GM12878 (cell line): ENCODE data around the gene CCDC136. TPM values are rescaled to one million over a fixed set of nuclear protein-coding genes. Genes with fewer than 3 reads are reported as not detected.

ENCODE experiments used
- ATAC-seq: fragments of 200-7000 bp; cut with Tn5 transposase; 3 replicates; pipeline ENCODE4 v1.9.1; 2020; ENCODE audit warnings: mild to moderate bottlenecking, moderate library complexity
- BruUV-seq: library from RNA; stranded (reverse); fragments of 400-500 nt; replicated peaks from 2 replicates; lab custom pipeline; 2021; lab: Mats Ljungman, UMichigan
- CTCF ChIA-PET: fragments of 300-600 bp; sonication (Branson Sonifier 250); formaldehyde crosslinking; extraction: SDS; loops from one replicate; lab custom pipeline; 2021; ENCODE audit warnings: inconsistent platforms; lab: Yijun Ruan, JAX
- POLR2A ChIA-PET: fragments of 350-600 bp; formaldehyde crosslinking; extraction: SDS; loops from one replicate; lab custom pipeline; 2021; ENCODE audit warnings: inconsistent platforms; lab: Charles Lee
- RAD21 ChIA-PET: fragments of 300-600 bp; sonication (Branson Sonifier 250); formaldehyde crosslinking; loops from one replicate; lab custom pipeline; 2023; ENCODE audit warnings: antibody characterized with exemption; ENCODE audit not compliant: unreplicated experiment; lab: Charles Lee
- SMC1A ChIA-PET: fragments of 300-600 bp; sonication (Branson Sonifier 250); formaldehyde crosslinking; loops from one replicate; lab custom pipeline; 2023; ENCODE audit not compliant: unreplicated experiment, uncharacterized antibody; lab: Charles Lee
- DNase-seq: peaks from one replicate; pipeline ENCODE4 v3.0.0-alpha.2; 2011; ENCODE audit warnings: low read depth, low spot score
- FAIRE-seq: peaks from 3 replicates; lab custom pipeline; 2011; peaks lifted over from hg19 to GRCh38; lab: Jason Lieb, UNC
- H2AFZ ChIP-seq: 2 replicates; pipeline ENCODE4 v1.6.0; 2011; ENCODE audit warnings: low read depth, low read length, control low read depth; ENCODE audit not compliant: control insufficient read depth
- H3K27ac ChIP-seq: 2 replicates; pipeline ENCODE4 v1.5.1; 2011; ENCODE audit warnings: control low read depth; ENCODE audit not compliant: control insufficient read depth, insufficient read depth
- H3K27me3 ChIP-seq, 2 experiments: replicated peaks in 1 of 2; 2 replicates each; pipeline versions ENCODE4 v1.6.0 to v1.6.1; 2011; ENCODE audit warnings: low read length in 1 of 2; ENCODE audit not compliant: control insufficient read depth in 2 of 2, insufficient read depth in 2 of 2
- H3K36me3 ChIP-seq, 2 experiments: 2 replicates each; pipeline ENCODE4 v1.5.1; 2011; ENCODE audit warnings: low read length in 1 of 2; ENCODE audit not compliant: control insufficient read depth in 2 of 2, insufficient read depth in 2 of 2
- H3K4me1 ChIP-seq: 2 replicates; pipeline ENCODE4 v1.6.1; 2011; ENCODE audit warnings: mild to moderate bottlenecking, low read length, moderate library complexity, mixed read lengths; ENCODE audit not compliant: control insufficient read depth, insufficient read depth
- H3K4me2 ChIP-seq: 2 replicates; pipeline ENCODE4 v1.6.0; 2011; ENCODE audit warnings: control low read depth; ENCODE audit not compliant: control insufficient read depth, insufficient read depth
- H3K4me3 ChIP-seq: fragments of 200-600 bp; sonication (generic); 2 replicates; pipeline ENCODE4 v1.5.1; 2016
- H3K79me2 ChIP-seq: 2 replicates; pipeline ENCODE4 v1.6.0; 2011; ENCODE audit warnings: low read length; ENCODE audit not compliant: control insufficient read depth, insufficient read depth
- H3K9ac ChIP-seq: 2 replicates; pipeline ENCODE4 v1.8.0; 2011; ENCODE audit warnings: low read length, control low read depth, mixed read lengths; ENCODE audit not compliant: control insufficient read depth, insufficient read depth
- H3K9me3 ChIP-seq: replicated peaks from 3 replicates; pipeline ENCODE4 v1.5.1; 2011; ENCODE audit warnings: mild to moderate bottlenecking, low read length; ENCODE audit not compliant: control insufficient read depth, insufficient read depth
- H4K20me1 ChIP-seq: 2 replicates; pipeline ENCODE4 v1.6.0; 2011; ENCODE audit not compliant: control insufficient read depth, insufficient read depth
- BHLHE40 ChIP-seq, 2 experiments: fragments of 450-650 bp in 1 of 2; IDR thresholded peaks; 2 replicates each; pipeline ENCODE4 v1.6.1; 2011 to 2017; ENCODE audit warnings: low read depth in 2 of 2, borderline replicate concordance in 1 of 2, improper control_type of control experiment in 1 of 2, low read length in 1 of 2, mild to moderate bottlenecking in 1 of 2
- HDAC6 ChIP-seq: fragments of 200-600 bp; sonication (generic); IDR thresholded peaks from one replicate; pipeline ENCODE4 v1.8.0; 2017; ENCODE audit warnings: antibody characterized with exemption; ENCODE audit not compliant: unreplicated experiment
- IKZF1 ChIP-seq: fragments of 450-650 bp; conservative IDR thresholded peaks from 2 replicates; pipeline ENCODE4 v1.6.1; 2017; ENCODE audit warnings: antibody characterized with exemption, mild to moderate bottlenecking
- KAT2A ChIP-seq: conservative IDR thresholded peaks from 2 replicates; pipeline ENCODE4 v1.6.1; 2011; ENCODE audit warnings: low read depth, low read length; ENCODE audit not compliant: control insufficient read depth
- MXI1 ChIP-seq: fragments of 150-350 bp; IDR thresholded peaks from 2 replicates; pipeline ENCODE4 v1.6.1; 2011; ENCODE audit warnings: low read depth, mild to moderate bottlenecking, inconsistent platforms, low read length, improper control_type of control experiment
- SMARCA5 ChIP-seq: fragments of 450-650 bp; IDR thresholded peaks from 2 replicates; pipeline ENCODE4 v1.6.1; 2017; ENCODE audit warnings: mild to moderate bottlenecking
- SPI1 ChIP-seq: IDR thresholded peaks from 2 replicates; pipeline ENCODE4 v1.6.1; 2011; ENCODE audit warnings: low read depth, mild to moderate bottlenecking, low read length, moderate library complexity, borderline replicate concordance; ENCODE audit not compliant: insufficient read depth
- SREBF1 ChIP-seq: IDR thresholded peaks from 2 replicates; pipeline ENCODE4 v1.6.1; 2012; ENCODE audit warnings: mild to moderate bottlenecking, low read length
- YY1 ChIP-seq: IDR thresholded peaks from 2 replicates; pipeline ENCODE4 v1.6.1; 2011; ENCODE audit warnings: low read depth, mild to moderate bottlenecking, low read length
- ZBTB11 ChIP-seq: fragments of 450-650 bp; formaldehyde crosslinking; IDR thresholded peaks from 2 replicates; pipeline ENCODE4 v1.5.0; 2022; ENCODE audit warnings: mild to moderate bottlenecking, missing genetic modification characterization
- ZNF217 ChIP-seq: fragments of 450-650 bp; IDR thresholded peaks from 2 replicates; pipeline ENCODE4 v1.6.1; 2017; ENCODE audit warnings: antibody characterized with exemption, mild to moderate bottlenecking
- WGBS: methylation state at CpG from one replicate; pipeline ENCODE4 v1.1.6; 2016; ENCODE audit warnings: low lambda C conversion rate; ENCODE audit not compliant: insufficient replicate concordance, insufficient coverage; ENCODE audit errors: missing lambda C conversion rate; 5-methylcytosine and 5-hydroxymethylcytosine counted together
- in situ Hi-C: fragments of 300-500 bp; cut with MboI; formaldehyde crosslinking; loops from 9 replicates; pipeline ENCODE4 v1.14.3; 2018; ENCODE audit warnings: mixed read lengths
- intact Hi-C: fragments of 100-400 bp; cut with micrococcal nuclease; formaldehyde crosslinking; loops from one replicate; pipeline ENCODE4 v1.14.2; 2022; ENCODE audit not compliant: unreplicated experiment
- polyA plus RNA-seq, 11 experiments: library from polyadenylated mRNA; depleted of rRNA in 4 of 11; unstranded in 6 of 11; stranded (reverse) in 5 of 11; fragments of >200 nt; fragmentation: Nextera tagmentation in 4 of 11; fragmentation: Illumina TruSeq in 1 of 11; extraction: Ambion mirVana in 4 of 11; extraction: Trizol in 1 of 11; gene quantifications; 1 replicate in 1 of 11; 2 replicates in 10 of 11; pipeline versions ENCODE4 v1.2.1 to v1.2.3, GENCODE V29; 2011 to 2016; ENCODE audit warnings: inconsistent platforms in 2 of 11, missing spikeins in 2 of 11, low read depth in 1 of 11
- total RNA-seq, 4 experiments: library from RNA; depleted of rRNA in 3 of 4; stranded (reverse); fragments of >200 nt in 3 of 4; fragmentation: Illumina TruSeq in 1 of 4; extraction: Trizol in 1 of 4; gene quantifications; 2 replicates each; pipeline versions ENCODE4 v1.2.1 to v1.2.3, GENCODE V29; 2013 to 2021

Gene CCDC136
- total and polyA plus RNA-seq, 10 of the 15 experiments (the other 5 are each of a cell fraction or from before 2014, with no cell fraction given) = 0.32 to 4.8 (median 1.5) TPM

GRCh38 chr7:128795129-128795528 is 3.4 kb downstream of the CCDC136 start:
- H3K4me3 ChIP-seq = no peak overlapping the region
- H3K4me2 ChIP-seq = no peak overlapping the region
- no peak overlapping the region for H3K9ac ChIP-seq
- ChIA-PET POLR2A (no interaction called here), CTCF (interaction anchor here (0.8 to 2.1 kb wide), 3 partner anchors 25 to 88 kb away, joined by 3 to 13 read pairs (median 3); no protein-coding TSS in a partner anchor), SMC1A (no interaction called here), RAD21 (no interaction called here)
- in situ Hi-C loops = no loop called here
- FAIRE-seq (no peak), DNase-seq (no peak), ATAC-seq (no peak)
- no peaks in the 10 kb centered on the region for H3K9me3 ChIP-seq
- 0 out of 4 replicates have a peak, but pooled peaks cover 0 to 2% of the 10 kb centered on the region in 2 experiments for H3K27me3 ChIP-seq
- no peak for TF ChIP-seq MXI1
- no peak for TF ChIP-seq HDAC6
- TF ChIP-seq YY1 = no peak
- no peak for TF ChIP-seq ZBTB11 (CRISPR knock-in tag)
- TF ChIP-seq SREBF1 = no peak
- TF ChIP-seq BHLHE40 (IDR thresholded peaks at IDR 0.05; ENCODE audit: borderline replicate concordance in 1 of 2, low read depth in 2 of 2, low read length in 1 of 2) = no peak
- no peak for TF ChIP-seq SPI1
- TF ChIP-seq IKZF1 = no peak
- no peak for TF ChIP-seq KAT2A
- no peak for TF ChIP-seq SMARCA5
- no peak for TF ChIP-seq ZNF217
- H3K27ac ChIP-seq = no peak overlapping the region
- no peak overlapping the region for H2AFZ ChIP-seq
- intact Hi-C loops = no loop called here
- H3K4me1 ChIP-seq = peaks cover 3% of the 10 kb centered on the region; the same call in 1 of the 2 replicates
- no peaks in the 10 kb centered on the region for H4K20me1 ChIP-seq
- BruUV-seq = no TSS peak
- H3K36me3 ChIP-seq = no peaks in the 10 kb centered on the region
- WGBS = 56% methylated on average over 4 of the region's 4 CpGs
- H3K79me2 ChIP-seq = no peaks in the 10 kb centered on the region
